Measurements from ENCODE around the gene GALNT11.

- TF ChIP-seq POLR2AphosphoS5 (IDR thresholded peaks at IDR 0.05; ENCODE audit: low read depth, low read length) = no peak
- TF ChIP-seq TAF1 (IDR thresholded peaks at IDR 0.05; ENCODE audit: borderline replicate concordance, insufficient read depth, low read length) = no peak
- TF ChIP-seq SIN3A (IDR thresholded peaks at IDR 0.05; ENCODE audit: borderline replicate concordance, insufficient read depth, low read length) = no peak
Observed at GRCh38 chr7:152122540-152122939, 97.1 kb downstream of the GALNT11 start.

Measured in PFSK-1 (cell line).